Retinal pigment epithelial cell (primary cell): ENCODE results near the gene AVEN.
A peak's percentile ranks its signal among the peaks of the same experiment; 100 is the strongest.

Experiments
- DNase-seq: peaks from one replicate; pipeline ENCODE4 v3.0.0-alpha.2; 2010; ENCODE audit warnings: low read depth
- H3K4me3 ChIP-seq: 2 replicates; pipeline ENCODE4 v1.5.1; 2011; ENCODE audit warnings: mild to moderate bottlenecking, low read length, control low read depth, moderate library complexity
- TF ChIP-seq, protein P1 (sequence below): conservative IDR thresholded peaks from 2 replicates; pipeline ENCODE4 v1.5.1; 2011; ENCODE audit warnings: low read depth, low read length, control low read depth, inconsistent platforms

Gene AVEN, protein sequence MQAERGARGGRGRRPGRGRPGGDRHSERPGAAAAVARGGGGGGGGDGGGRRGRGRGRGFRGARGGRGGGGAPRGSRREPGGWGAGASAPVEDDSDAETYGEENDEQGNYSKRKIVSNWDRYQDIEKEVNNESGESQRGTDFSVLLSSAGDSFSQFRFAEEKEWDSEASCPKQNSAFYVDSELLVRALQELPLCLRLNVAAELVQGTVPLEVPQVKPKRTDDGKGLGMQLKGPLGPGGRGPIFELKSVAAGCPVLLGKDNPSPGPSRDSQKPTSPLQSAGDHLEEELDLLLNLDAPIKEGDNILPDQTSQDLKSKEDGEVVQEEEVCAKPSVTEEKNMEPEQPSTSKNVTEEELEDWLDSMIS

DNA sequence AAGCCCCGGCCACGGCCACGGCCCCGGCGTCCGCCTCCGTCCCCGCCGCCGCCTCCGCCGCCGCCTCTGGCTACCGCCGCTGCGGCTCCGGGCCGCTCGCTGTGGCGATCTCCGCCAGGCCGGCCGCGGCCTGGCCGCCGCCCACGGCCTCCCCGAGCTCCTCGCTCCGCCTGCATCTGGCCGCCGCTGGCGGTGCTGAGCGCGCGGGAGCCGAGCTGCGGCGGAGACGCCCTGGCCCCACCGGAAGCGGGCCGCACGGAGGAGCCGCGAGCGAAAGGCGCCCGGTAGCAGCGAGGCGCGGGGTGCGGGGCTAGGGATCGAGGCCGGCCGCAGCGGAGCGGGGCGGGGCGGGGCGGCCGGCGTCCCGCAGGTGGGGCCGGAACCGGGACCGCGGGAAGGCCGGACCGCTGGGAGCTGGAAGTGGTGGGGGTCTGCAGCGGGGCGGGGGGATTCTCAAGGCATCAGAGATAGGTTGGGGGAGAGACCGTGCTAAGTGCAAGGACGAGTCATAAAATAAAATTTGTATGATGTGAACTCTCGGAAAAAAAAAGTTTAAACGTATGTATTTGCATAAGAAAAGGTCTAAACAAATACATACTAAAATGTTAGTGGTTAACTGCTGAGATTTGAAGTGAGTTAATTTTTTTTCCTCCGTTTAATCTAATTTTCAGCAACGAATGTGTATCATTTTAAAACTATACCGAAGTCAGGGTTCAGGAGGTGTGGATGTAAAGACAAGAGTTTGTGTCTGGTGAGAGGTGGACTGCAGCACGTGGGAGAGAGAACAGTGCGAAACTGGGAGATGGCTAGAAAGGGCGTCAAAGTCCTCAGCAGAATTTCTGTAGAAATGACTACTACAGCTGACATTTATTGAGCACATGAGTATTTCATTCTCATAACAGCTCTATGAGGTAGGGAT is at the start of gene AVEN:
AVEN (minus strand) TSS at position 334 of the 919 bp plus-strand sequence; CDS start at position 176, 158 bp downstream.
- TF ChIP-seq, protein P1, sequence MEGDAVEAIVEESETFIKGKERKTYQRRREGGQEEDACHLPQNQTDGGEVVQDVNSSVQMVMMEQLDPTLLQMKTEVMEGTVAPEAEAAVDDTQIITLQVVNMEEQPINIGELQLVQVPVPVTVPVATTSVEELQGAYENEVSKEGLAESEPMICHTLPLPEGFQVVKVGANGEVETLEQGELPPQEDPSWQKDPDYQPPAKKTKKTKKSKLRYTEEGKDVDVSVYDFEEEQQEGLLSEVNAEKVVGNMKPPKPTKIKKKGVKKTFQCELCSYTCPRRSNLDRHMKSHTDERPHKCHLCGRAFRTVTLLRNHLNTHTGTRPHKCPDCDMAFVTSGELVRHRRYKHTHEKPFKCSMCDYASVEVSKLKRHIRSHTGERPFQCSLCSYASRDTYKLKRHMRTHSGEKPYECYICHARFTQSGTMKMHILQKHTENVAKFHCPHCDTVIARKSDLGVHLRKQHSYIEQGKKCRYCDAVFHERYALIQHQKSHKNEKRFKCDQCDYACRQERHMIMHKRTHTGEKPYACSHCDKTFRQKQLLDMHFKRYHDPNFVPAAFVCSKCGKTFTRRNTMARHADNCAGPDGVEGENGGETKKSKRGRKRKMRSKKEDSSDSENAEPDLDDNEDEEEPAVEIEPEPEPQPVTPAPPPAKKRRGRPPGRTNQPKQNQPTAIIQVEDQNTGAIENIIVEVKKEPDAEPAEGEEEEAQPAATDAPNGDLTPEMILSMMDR = no peak
- DNase-seq = no peak
- H3K4me3 ChIP-seq = peak within 1 kb of the TSS; percentile 90

DNA sequence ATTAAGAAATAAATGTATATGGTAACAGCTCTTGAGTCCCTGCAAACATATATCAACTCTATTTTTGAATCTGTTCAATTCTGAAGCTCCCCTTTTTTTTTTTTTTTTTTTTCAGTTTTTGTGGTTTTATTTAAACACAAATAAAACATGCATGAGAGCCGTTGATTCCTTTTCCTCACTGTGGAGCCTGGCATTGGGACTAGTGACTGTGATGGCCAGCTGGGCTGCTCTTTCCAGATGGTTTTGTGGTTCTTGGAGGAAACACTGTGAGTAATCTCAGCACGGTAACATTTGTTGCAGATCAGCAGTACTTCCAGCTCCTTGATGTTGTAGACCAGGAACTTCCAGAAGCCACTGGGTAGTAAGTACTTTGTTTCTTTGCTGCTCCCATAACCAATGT is 46.7 kb upstream of the AVEN start:
- no peak for DNase-seq
- no peak overlapping the region for H3K4me3 ChIP-seq
- TF ChIP-seq, protein P1 = no peak

DNA sequence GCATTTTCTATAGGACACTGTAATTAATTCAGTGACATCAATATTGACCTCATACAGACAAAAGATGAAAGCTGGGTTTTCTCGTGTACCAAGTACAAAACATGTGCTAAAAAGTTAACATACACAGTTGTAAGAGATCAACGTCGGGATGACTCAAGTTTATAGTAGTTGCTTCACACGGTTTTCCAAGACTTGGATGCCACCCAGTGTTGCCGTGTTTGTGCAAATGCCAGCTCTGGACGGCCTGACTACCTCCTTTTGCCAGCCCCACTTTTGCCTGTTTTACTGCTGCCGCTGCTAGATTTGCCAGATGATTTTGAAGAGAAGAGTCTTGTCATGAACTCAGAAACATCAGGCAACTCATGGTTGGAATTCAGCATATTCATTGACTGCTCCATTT is 45.1 kb upstream of the AVEN start:
- no peak for DNase-seq
- no peak overlapping the region for H3K4me3 ChIP-seq
- TF ChIP-seq, protein P1 = no peak

DNA sequence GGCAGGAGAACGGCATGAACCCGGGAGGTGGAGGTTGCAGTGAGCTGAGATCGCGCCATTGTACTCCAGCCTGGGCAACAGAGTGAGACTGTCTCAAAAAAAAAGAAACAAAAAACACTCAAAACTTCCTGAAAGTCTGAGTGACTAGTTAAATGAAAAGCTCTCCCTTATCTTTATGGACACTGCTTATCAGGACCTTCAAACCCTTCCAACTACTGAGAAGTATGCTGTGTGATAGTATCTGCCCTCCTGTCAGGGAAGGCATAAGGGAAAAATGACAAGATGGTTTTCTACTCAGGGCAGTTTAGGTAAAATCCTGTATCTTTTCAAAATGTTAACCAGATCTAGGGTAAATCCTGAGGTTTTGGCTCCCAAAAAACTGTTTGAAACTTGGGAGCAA is 40.9 kb upstream of the AVEN start:
- no peak overlapping the region for H3K4me3 ChIP-seq
- TF ChIP-seq, protein P1 = no peak
- no peak for DNase-seq

DNA sequence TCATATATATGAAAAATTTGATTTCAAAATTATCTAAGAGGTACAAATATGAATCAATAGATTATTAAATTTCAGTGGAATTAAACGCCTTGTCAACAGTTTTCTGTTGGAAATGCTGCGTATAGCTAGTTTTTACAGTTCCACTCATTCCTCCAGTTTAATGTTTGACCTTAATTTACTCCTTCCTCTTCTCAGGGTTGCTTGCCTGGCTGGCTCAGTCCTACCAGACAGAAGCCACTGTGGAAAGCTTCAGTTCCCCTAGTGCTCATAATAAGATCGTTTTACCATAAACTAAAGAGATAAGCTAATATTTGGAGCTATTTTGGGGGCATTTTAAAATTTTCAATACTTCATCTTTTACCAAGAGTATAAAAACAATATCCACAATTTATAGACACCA is 39.9 kb upstream of the AVEN start:
- H3K4me3 ChIP-seq = no peak overlapping the region
- DNase-seq = no peak
- TF ChIP-seq, protein P1 = no peak

DNA sequence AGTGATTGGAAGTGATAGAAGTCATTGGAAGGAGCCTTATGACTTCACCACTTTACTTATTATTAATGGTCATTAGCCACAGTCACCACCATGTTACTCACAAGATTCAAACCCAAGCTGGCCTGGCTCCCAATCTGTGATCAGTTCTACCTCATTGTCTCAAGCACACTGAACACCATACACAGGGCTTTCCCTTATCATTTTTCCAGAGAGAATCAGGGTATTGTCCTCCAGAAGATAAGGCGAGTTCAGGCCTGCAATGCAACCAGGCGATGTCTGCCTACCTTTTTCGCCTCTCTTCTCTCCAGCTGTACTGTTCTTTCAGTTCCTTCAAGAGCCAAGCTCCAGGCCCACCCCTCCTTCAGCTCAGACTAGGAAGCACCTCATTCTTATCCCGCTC is 37.8 kb upstream of the AVEN start:
- H3K4me3 ChIP-seq = no peak overlapping the region
- TF ChIP-seq, protein P1 = no peak
- no peak for DNase-seq

DNA sequence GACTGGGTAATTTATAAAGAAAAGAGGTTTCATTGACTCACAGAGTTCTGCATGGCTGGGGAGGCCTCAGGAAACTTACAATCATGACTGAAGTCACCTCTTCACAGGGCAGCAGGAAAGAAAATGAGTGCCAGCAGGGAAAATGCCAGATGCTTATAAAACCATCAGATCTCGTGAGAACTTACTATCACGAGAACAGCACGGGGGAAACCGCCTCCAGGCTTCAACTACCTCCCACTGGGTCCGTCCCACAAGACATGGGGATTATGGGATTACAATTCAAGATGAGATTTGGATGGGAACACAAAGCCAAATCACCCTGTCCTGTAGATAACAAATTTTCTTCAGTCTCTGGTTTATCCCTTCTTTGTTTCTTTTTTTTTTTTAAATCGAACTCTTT is 31.0 kb upstream of the AVEN start:
- no peak for DNase-seq
- TF ChIP-seq, protein P1 = no peak
- no peak overlapping the region for H3K4me3 ChIP-seq
